HEK293 (cell line): ENCODE measurements around the gene UBE2D2.

Source experiments
- HOXD13 ChIP-seq: sonication (generic); formaldehyde crosslinking; IDR thresholded peaks from 2 replicates; pipeline ENCODE4 v1.8.0; 2022; ENCODE audit warnings: missing genetic modification reagents, borderline replicate concordance
- ZBTB1 ChIP-seq: fragments of 450-650 bp; formaldehyde crosslinking; IDR thresholded peaks from 2 replicates; pipeline ENCODE4 v1.5.1; 2016; ENCODE audit warnings: missing biosample characterization, missing genetic modification characterization
- ZBTB7A ChIP-seq: fragments of 450-650 bp; formaldehyde crosslinking; IDR thresholded peaks from 2 replicates; pipeline ENCODE4 v1.5.1; 2016; ENCODE audit warnings: low read depth, missing biosample characterization, missing genetic modification characterization
- ZNF114 ChIP-seq: fragments of 450-650 bp; formaldehyde crosslinking; IDR thresholded peaks from 2 replicates; pipeline ENCODE4 v1.5.0; 2017; ENCODE audit warnings: missing biosample characterization, missing genetic modification characterization
- ZNF146 ChIP-seq: fragments of 450-650 bp; formaldehyde crosslinking; IDR thresholded peaks from 2 replicates; pipeline ENCODE4 v1.5.1; 2016; ENCODE audit warnings: missing biosample characterization, missing genetic modification characterization
- ZNF274 ChIP-seq, 2 experiments: fragments of 200-500 bp in 1 of 2; fragments of 450-650 bp in 1 of 2; sonication (Bioruptor generic) in 1 of 2; formaldehyde crosslinking in 1 of 2; IDR thresholded peaks; 2 replicates each; pipeline versions ENCODE4 v1.5.1 to v1.6.1; 2014 to 2016; ENCODE audit warnings: borderline replicate concordance in 1 of 2, inconsistent platforms in 1 of 2, low read length in 1 of 2, missing biosample characterization in 1 of 2, missing genetic modification characterization in 1 of 2
- ZNF311 ChIP-seq: fragments of 450-650 bp; formaldehyde crosslinking; IDR thresholded peaks from 2 replicates; pipeline ENCODE4 v1.5.1; 2017; ENCODE audit warnings: missing biosample characterization, missing genetic modification characterization, borderline replicate concordance
- ZNF558 ChIP-seq: fragments of 450-650 bp; formaldehyde crosslinking; IDR thresholded peaks from 2 replicates; pipeline ENCODE4 v1.5.1; 2016; ENCODE audit warnings: missing biosample characterization, missing genetic modification characterization
- ZNF830 ChIP-seq: fragments of 450-650 bp; IDR thresholded peaks from 2 replicates; pipeline ENCODE4 v1.5.0; 2018; ENCODE audit warnings: missing biosample characterization, missing genetic modification characterization, low read depth, mild to moderate bottlenecking, moderate library complexity
- TF ChIP-seq, protein P1 (sequence below): fragments of 450-650 bp; formaldehyde crosslinking; IDR thresholded peaks from 2 replicates; pipeline ENCODE4 v1.5.1; 2016; ENCODE audit warnings: missing biosample characterization, missing genetic modification characterization
- TF ChIP-seq, protein P2 (sequence below): fragments of 450-650 bp; formaldehyde crosslinking; IDR thresholded peaks from 2 replicates; pipeline ENCODE4 v1.5.1; 2016; ENCODE audit warnings: missing biosample characterization, missing genetic modification characterization, borderline replicate concordance
- TF ChIP-seq, protein P3 (sequence below): fragments of 450-650 bp; formaldehyde crosslinking; IDR thresholded peaks from 2 replicates; pipeline ENCODE4 v1.5.1; 2016; ENCODE audit warnings: missing biosample characterization, missing genetic modification characterization, low read depth

DNA sequence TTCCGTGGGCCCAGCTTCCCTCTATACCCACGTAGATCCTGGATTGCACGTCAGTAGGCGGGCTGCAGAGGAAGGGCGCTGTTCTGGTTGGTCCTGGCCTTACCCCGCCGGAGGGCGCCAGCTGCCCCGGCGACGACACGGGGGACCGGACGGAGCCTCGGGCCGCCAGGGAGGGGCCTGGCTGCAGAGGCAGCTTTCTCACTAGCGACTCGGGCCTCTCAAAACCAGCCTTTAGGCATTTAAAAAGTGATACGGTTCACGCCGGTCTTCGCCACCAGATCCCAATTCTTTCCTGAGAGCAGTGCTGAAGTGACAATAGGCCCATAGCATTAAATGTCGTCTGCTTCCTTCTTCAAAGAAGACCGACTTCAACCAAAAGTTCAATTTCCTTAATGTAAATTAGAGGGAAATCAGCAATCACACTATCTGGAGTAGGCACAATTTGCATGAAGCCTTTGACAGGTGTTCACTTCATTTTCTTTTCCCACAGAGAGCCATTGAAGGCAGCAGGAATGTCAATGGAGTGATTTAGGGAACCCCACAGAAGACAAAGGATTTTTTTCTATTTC lies 17.6 kb upstream of the UBE2D2 start:
- TF ChIP-seq, protein P1, sequence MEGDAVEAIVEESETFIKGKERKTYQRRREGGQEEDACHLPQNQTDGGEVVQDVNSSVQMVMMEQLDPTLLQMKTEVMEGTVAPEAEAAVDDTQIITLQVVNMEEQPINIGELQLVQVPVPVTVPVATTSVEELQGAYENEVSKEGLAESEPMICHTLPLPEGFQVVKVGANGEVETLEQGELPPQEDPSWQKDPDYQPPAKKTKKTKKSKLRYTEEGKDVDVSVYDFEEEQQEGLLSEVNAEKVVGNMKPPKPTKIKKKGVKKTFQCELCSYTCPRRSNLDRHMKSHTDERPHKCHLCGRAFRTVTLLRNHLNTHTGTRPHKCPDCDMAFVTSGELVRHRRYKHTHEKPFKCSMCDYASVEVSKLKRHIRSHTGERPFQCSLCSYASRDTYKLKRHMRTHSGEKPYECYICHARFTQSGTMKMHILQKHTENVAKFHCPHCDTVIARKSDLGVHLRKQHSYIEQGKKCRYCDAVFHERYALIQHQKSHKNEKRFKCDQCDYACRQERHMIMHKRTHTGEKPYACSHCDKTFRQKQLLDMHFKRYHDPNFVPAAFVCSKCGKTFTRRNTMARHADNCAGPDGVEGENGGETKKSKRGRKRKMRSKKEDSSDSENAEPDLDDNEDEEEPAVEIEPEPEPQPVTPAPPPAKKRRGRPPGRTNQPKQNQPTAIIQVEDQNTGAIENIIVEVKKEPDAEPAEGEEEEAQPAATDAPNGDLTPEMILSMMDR (tag by site-specific recombination), result no peak
- TF ChIP-seq ZNF114 (tag by site-specific recombination) (no peak), ZNF311 (tag by site-specific recombination) (no peak), HOXD13 (CRISPR knock-in tag) (no peak), ZBTB1 (no peak), ZNF830 (tag by site-specific recombination) (no peak), ZNF274 (IDR thresholded peaks at IDR 0.05; ENCODE audit: low read length) (no peak), ZNF274 (tag by site-specific recombination; IDR thresholded peaks at IDR 0.05; ENCODE audit: borderline replicate concordance) (no peak), ZBTB7A (tag by site-specific recombination) (no peak), ZNF558 (no peak), ZNF146 (tag by site-specific recombination) (no peak)
- TF ChIP-seq, protein P2, sequence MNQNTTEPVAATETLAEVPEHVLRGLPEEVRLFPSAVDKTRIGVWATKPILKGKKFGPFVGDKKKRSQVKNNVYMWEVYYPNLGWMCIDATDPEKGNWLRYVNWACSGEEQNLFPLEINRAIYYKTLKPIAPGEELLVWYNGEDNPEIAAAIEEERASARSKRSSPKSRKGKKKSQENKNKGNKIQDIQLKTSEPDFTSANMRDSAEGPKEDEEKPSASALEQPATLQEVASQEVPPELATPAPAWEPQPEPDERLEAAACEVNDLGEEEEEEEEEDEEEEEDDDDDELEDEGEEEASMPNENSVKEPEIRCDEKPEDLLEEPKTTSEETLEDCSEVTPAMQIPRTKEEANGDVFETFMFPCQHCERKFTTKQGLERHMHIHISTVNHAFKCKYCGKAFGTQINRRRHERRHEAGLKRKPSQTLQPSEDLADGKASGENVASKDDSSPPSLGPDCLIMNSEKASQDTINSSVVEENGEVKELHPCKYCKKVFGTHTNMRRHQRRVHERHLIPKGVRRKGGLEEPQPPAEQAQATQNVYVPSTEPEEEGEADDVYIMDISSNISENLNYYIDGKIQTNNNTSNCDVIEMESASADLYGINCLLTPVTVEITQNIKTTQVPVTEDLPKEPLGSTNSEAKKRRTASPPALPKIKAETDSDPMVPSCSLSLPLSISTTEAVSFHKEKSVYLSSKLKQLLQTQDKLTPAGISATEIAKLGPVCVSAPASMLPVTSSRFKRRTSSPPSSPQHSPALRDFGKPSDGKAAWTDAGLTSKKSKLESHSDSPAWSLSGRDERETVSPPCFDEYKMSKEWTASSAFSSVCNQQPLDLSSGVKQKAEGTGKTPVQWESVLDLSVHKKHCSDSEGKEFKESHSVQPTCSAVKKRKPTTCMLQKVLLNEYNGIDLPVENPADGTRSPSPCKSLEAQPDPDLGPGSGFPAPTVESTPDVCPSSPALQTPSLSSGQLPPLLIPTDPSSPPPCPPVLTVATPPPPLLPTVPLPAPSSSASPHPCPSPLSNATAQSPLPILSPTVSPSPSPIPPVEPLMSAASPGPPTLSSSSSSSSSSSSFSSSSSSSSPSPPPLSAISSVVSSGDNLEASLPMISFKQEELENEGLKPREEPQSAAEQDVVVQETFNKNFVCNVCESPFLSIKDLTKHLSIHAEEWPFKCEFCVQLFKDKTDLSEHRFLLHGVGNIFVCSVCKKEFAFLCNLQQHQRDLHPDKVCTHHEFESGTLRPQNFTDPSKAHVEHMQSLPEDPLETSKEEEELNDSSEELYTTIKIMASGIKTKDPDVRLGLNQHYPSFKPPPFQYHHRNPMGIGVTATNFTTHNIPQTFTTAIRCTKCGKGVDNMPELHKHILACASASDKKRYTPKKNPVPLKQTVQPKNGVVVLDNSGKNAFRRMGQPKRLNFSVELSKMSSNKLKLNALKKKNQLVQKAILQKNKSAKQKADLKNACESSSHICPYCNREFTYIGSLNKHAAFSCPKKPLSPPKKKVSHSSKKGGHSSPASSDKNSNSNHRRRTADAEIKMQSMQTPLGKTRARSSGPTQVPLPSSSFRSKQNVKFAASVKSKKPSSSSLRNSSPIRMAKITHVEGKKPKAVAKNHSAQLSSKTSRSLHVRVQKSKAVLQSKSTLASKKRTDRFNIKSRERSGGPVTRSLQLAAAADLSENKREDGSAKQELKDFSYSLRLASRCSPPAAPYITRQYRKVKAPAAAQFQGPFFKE, result no peak
- TF ChIP-seq, protein P3, sequence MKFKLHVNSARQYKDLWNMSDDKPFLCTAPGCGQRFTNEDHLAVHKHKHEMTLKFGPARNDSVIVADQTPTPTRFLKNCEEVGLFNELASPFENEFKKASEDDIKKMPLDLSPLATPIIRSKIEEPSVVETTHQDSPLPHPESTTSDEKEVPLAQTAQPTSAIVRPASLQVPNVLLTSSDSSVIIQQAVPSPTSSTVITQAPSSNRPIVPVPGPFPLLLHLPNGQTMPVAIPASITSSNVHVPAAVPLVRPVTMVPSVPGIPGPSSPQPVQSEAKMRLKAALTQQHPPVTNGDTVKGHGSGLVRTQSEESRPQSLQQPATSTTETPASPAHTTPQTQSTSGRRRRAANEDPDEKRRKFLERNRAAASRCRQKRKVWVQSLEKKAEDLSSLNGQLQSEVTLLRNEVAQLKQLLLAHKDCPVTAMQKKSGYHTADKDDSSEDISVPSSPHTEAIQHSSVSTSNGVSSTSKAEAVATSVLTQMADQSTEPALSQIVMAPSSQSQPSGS (tag by site-specific recombination), result no peak
